Measurements from ENCODE around the gene SETD1A. TPM values are rescaled to one million over a fixed set of nuclear protein-coding genes. Genes with fewer than 3 reads are reported as not detected.
A peak's percentile ranks its signal among the peaks of the same experiment; 100 is the strongest.

The SETD1A gene
- total RNA-seq, 1 donor from 2014 or later, result 7.2 TPM

GRCh38 chr16:30920891-30921290 lies 36.7 kb upstream of the SETD1A start:
- Histone ChIP-seq H3K27me3 (ENCODE audit: control insufficient read depth, insufficient read depth, low read length) (no peaks in the 10 kb centered on the region), H3K4me3 (ENCODE audit: low read depth, low read length) (no peak overlapping the region), H3K36me3 (ENCODE audit: control insufficient read depth, insufficient read depth, low read length) (no peaks in the 10 kb centered on the region)
- DNase-seq (ENCODE audit: low read depth), result no peak
- TF ChIP-seq CTCF (IDR thresholded peaks at IDR 0.05; ENCODE audit: insufficient read depth, low read length, poor library complexity, severe bottlenecking), result no peak

- Histone ChIP-seq H3K36me3 (ENCODE audit: control insufficient read depth, insufficient read depth, low read length) (no peaks in the 10 kb centered on the region), H3K4me3 (ENCODE audit: low read depth, low read length) (no peak overlapping the region), H3K27me3 (ENCODE audit: control insufficient read depth, insufficient read depth, low read length) (no peaks in the 10 kb centered on the region)
- DNase-seq (ENCODE audit: low read depth), result no peak
- TF ChIP-seq CTCF (IDR thresholded peaks at IDR 0.05; ENCODE audit: insufficient read depth, low read length, poor library complexity, severe bottlenecking), result no peak
Observed at GRCh38 chr16:30921459-30921747, 36.2 kb upstream of the SETD1A start.

GRCh38 chr16:30921748-30922419 lies 35.7 kb upstream of the SETD1A start:
- no peaks in the 10 kb centered on the region for H3K36me3 ChIP-seq (ENCODE audit: control insufficient read depth, insufficient read depth, low read length)
- peak overlapping the region; percentile 48 for H3K4me3 ChIP-seq (ENCODE audit: low read depth, low read length)
- DNase-seq (ENCODE audit: low read depth), result peak; percentile 67
- TF ChIP-seq CTCF (IDR thresholded peaks at IDR 0.05; ENCODE audit: insufficient read depth, low read length, poor library complexity, severe bottlenecking), result peak; percentile 91
- H3K27me3 ChIP-seq (ENCODE audit: control insufficient read depth, insufficient read depth, low read length), result no peaks in the 10 kb centered on the region

GRCh38 chr16:30922420-30922959 lies 35.1 kb upstream of the SETD1A start:
- no peaks in the 10 kb centered on the region for H3K27me3 ChIP-seq (ENCODE audit: control insufficient read depth, insufficient read depth, low read length)
- no peak for TF ChIP-seq CTCF (IDR thresholded peaks at IDR 0.05; ENCODE audit: insufficient read depth, low read length, poor library complexity, severe bottlenecking)

GRCh38 chr16:30922960-30923535 lies 34.5 kb upstream of the SETD1A start:
- no peak for TF ChIP-seq CTCF (IDR thresholded peaks at IDR 0.05; ENCODE audit: insufficient read depth, low read length, poor library complexity, severe bottlenecking)
- no peaks in the 10 kb centered on the region for H3K36me3 ChIP-seq (ENCODE audit: control insufficient read depth, insufficient read depth, low read length)
- no peaks in the 10 kb centered on the region for H3K27me3 ChIP-seq (ENCODE audit: control insufficient read depth, insufficient read depth, low read length)
- DNase-seq (ENCODE audit: low read depth), result peak; percentile 96
- peak overlapping the region; percentile 58 for H3K4me3 ChIP-seq (ENCODE audit: low read depth, low read length)

More at GRCh38 chr16:30922420-30922959, 35.1 kb upstream of the SETD1A start:
- no peaks in the 10 kb centered on the region for H3K36me3 ChIP-seq (ENCODE audit: control insufficient read depth, insufficient read depth, low read length)
- DNase-seq (ENCODE audit: low read depth), result peak; percentile 97
- H3K4me3 ChIP-seq (ENCODE audit: low read depth, low read length), result peak overlapping the region; percentile 58
